Left ventricle myocardium inferior (tissue), 1 donor: ENCODE results near the gene SLC49A3. TPM values are rescaled to one million over a fixed set of nuclear protein-coding genes. Genes with fewer than 3 reads are reported as not detected.

Source experiments
- DNase-seq: peaks from one replicate; pipeline ENCODE4 v3.0.0-alpha.2; 2020
- H3K27ac ChIP-seq: fragments of 200-600 bp; replicated peaks from 2 replicates; pipeline ENCODE4 v1.8.0; 2021
- H3K27me3 ChIP-seq: fragments of 200-600 bp; 2 replicates; pipeline ENCODE4 v1.8.0; 2021; ENCODE audit warnings: low read depth
- H3K36me3 ChIP-seq: fragments of 200-600 bp; 2 replicates; pipeline ENCODE4 v1.8.0; 2021
- H3K4me1 ChIP-seq: fragments of 200-600 bp; 2 replicates; pipeline ENCODE4 v1.8.0; 2021
- H3K4me3 ChIP-seq: fragments of 200-600 bp; 2 replicates; pipeline ENCODE4 v1.8.0; 2021; ENCODE audit warnings: mild to moderate bottlenecking, moderate library complexity
- H3K9me3 ChIP-seq: fragments of 200-600 bp; replicated peaks from 2 replicates; pipeline ENCODE4 v1.8.0; 2021
- intact Hi-C: fragments of 100-400 bp; cut with micrococcal nuclease; formaldehyde crosslinking; loops from one replicate; pipeline ENCODE4 v1.11.0; 2022
- total RNA-seq: library from RNA; stranded (reverse); fragmentation: NEBNext Ultra II Directional; extraction: Animal tissue kit (Norgen Biotek cat#: 25700); gene quantifications from one replicate; pipeline ENCODE4 v1.2.1, GENCODE V29; 2021
- TF ChIP-seq, protein P1 (sequence below): fragments of 200-600 bp; IDR thresholded peaks from 2 replicates; pipeline ENCODE4 v1.8.0; 2021; ENCODE audit warnings: antibody characterized with exemption, mild to moderate bottlenecking, borderline replicate concordance
- donor health status: DM: no; HTN: yes; CAD: no; lungs with severe emphysema.

SLC49A3 gene
- total RNA-seq, 1 donor from 2014 or later, result 12.0 TPM

GRCh38 chr4:687971-688853, 739 bp downstream of the SLC49A3 start:
- intact Hi-C loops, result no loop called here
- TF ChIP-seq, protein P1, sequence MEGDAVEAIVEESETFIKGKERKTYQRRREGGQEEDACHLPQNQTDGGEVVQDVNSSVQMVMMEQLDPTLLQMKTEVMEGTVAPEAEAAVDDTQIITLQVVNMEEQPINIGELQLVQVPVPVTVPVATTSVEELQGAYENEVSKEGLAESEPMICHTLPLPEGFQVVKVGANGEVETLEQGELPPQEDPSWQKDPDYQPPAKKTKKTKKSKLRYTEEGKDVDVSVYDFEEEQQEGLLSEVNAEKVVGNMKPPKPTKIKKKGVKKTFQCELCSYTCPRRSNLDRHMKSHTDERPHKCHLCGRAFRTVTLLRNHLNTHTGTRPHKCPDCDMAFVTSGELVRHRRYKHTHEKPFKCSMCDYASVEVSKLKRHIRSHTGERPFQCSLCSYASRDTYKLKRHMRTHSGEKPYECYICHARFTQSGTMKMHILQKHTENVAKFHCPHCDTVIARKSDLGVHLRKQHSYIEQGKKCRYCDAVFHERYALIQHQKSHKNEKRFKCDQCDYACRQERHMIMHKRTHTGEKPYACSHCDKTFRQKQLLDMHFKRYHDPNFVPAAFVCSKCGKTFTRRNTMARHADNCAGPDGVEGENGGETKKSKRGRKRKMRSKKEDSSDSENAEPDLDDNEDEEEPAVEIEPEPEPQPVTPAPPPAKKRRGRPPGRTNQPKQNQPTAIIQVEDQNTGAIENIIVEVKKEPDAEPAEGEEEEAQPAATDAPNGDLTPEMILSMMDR, result no peak
- DNase-seq, result no peak
- Histone ChIP-seq H3K27ac (peak overlapping the region; percentile 87), H3K9me3 (no peaks in the 10 kb centered on the region), H3K27me3 (peaks cover 6% of the 10 kb centered on the region), H3K36me3 (no peaks in the 10 kb centered on the region), H3K4me3 (peak overlapping the region; percentile 74), H3K4me1 (peaks cover 50% of the 10 kb centered on the region)

DNA sequence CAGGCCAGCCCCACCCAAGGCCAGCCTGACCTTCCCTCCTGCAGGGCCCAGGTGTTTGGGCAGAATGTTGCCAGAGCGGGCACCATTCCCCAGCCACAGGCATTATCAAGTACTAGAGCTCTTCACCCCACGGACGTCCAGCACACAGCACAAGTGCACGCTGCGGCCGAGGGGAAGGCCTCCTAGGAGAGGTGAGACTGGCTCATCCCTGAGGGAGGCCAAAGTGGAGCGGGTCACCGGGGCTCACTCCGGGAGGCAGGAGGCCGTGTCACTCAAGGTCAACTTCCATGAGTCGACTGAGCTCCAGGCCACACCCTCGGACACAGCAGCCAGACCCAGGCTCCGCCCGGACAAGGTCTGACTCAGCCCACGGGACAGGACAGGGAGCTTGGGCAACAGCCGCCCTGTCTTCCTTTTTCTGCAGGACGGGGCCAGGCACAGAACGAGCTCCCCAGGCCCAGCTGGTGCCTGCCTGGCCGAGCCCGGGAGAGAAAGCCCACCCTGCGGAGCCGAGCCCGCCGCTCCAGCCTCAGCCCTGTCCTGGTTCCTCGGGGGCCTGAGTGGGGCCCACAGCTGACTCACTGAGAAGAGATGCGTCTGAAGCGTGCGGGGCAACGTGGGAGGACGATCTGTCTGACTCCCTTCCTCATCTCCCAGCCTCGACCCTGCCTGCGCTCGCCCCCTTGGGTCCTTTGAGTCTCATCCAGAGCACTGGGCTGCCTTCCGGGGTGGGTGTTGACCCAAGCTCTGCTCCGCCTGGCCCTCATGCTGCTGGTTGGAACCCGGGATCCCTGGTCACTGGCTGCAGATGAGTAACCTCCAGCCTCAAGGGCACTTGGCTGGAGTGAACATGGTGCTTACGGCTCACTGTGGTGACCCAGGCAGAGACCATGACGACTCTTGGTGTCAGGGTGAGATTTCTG, 1.6 kb downstream of the SLC49A3 start:
- H3K27ac ChIP-seq, result peak overlapping the region; percentile 87
- intact Hi-C loops, result no loop called here

GRCh38 chr4:686413-687040, 2.4 kb downstream of the SLC49A3 start:
- no peaks in the 10 kb centered on the region for H3K27me3 ChIP-seq
- H3K9me3 ChIP-seq, result no peaks in the 10 kb centered on the region
- TF ChIP-seq, protein P1, result no peak
- peaks cover 54% of the 10 kb centered on the region for H3K4me1 ChIP-seq
- no peaks in the 10 kb centered on the region for H3K36me3 ChIP-seq
- peak overlapping the region; percentile 74 for H3K4me3 ChIP-seq
- H3K27ac ChIP-seq, result peak overlapping the region; percentile 87
- intact Hi-C loops, result no loop called here
- DNase-seq, result no peak

More for the DNA sequence above, 1.6 kb downstream of the SLC49A3 start:
- no peaks in the 10 kb centered on the region for H3K9me3 ChIP-seq
- no peaks in the 10 kb centered on the region for H3K27me3 ChIP-seq
- TF ChIP-seq, protein P1, result no peak
- no peaks in the 10 kb centered on the region for H3K36me3 ChIP-seq
- H3K4me3 ChIP-seq, result peak overlapping the region; percentile 74
- DNase-seq, result peak; percentile 92
- peaks cover 54% of the 10 kb centered on the region for H3K4me1 ChIP-seq

DNA sequence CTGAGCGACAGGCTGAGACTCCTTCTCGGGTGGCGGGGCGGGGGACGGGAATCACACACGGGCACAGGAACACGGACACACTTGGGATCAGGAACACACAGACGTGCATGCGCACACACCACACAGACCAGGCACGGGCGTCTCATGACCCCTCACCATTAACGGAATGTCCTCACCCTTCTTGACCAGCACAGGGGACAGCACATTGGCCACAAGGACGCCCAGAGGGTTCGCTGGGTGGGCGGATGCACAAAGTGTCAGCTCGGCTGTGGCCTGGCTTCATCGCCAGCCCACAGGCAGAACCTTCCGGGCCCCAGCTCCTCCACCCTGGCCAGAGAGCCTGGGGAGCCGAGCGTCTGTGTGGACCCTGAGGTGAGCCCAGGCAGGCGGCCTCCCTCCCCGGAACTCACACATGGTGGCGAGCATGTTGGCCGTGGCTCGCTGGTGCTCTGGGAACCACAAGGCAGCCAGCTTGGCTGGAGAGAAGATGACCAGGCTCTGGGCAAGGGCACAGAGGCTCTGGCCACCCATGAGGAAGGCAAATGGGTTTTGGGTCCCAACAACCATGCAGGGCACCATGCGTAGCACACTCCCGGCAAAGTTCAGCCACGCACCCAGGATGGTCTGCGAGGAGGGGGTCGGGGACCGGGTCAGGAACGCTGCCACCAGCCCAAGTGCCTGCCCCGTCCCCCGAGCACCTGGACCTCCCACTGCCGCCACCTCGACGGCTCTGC, 3.1 kb downstream of the SLC49A3 start:
- no peaks in the 10 kb centered on the region for H3K27me3 ChIP-seq

More for the DNA sequence above, 3.1 kb downstream of the SLC49A3 start:
- intact Hi-C loops, result no loop called here
- DNase-seq, result no peak
- Histone ChIP-seq H3K27ac (no peak overlapping the region), H3K4me1 (peaks cover 59% of the 10 kb centered on the region), H3K4me3 (no peak overlapping the region), H3K9me3 (no peaks in the 10 kb centered on the region), H3K36me3 (no peaks in the 10 kb centered on the region)
- TF ChIP-seq, protein P1, result no peak
